ENCODE data around the gene MMP2. TPM values are rescaled to one million over a fixed set of nuclear protein-coding genes. Genes with fewer than 3 reads are reported as not detected.

MMP2 gene
- total RNA-seq, 1 experiment from 2014 or later, result 0.91 TPM

- peaks cover 24% of the 10 kb centered on the region for H3K4me1 ChIP-seq
- H3K4me3 Mint-ChIP-seq (ENCODE audit: unreplicated experiment), result no peak overlapping the region
- peaks cover 28% of the 10 kb centered on the region for H3K4me1 Mint-ChIP-seq (ENCODE audit: low read depth, unreplicated experiment)
- CTCF ChIA-PET, result no interaction called here
- H3K36me3 ChIP-seq (ENCODE audit: control insufficient read depth, insufficient read depth, low read length), result no peaks in the 10 kb centered on the region
- no peaks in the 10 kb centered on the region for H3K27me3 ChIP-seq (replicated peaks; ENCODE audit: control insufficient read depth, insufficient read depth, low read length)
- no peak for DNase-seq
- no TSS peak for BruUV-seq (replicated peaks)
- H3K4me3 ChIP-seq (ENCODE audit: low read depth, low read length), result no peak overlapping the region
- no peaks in the 10 kb centered on the region for H3K36me3 Mint-ChIP-seq (ENCODE audit: insufficient read depth, unreplicated experiment)
- H3K27me3 Mint-ChIP-seq (ENCODE audit: insufficient read depth, unreplicated experiment), result no peaks in the 10 kb centered on the region
- H3K9me3 ChIP-seq, result no peaks in the 10 kb centered on the region
- POLR2A ChIA-PET, result no interaction called here
- no peaks in the 10 kb centered on the region for H3K9me3 Mint-ChIP-seq (ENCODE audit: unreplicated experiment)
- TF ChIP-seq CTCF (IDR thresholded peaks at IDR 0.05; ENCODE audit: insufficient read depth in 1 of 2, low read depth in 1 of 2, low read length in 1 of 2, severe bottlenecking in 1 of 2, unreplicated experiment in 1 of 2), result no peak
- intact Hi-C loops (cut with micrococcal nuclease; ENCODE audit: unreplicated experiment), result no loop called here
- H3K27ac Mint-ChIP-seq (ENCODE audit: unreplicated experiment), result no peak overlapping the region
Measured at GRCh38 chr16:55437625-55438024, 41.4 kb upstream of the MMP2 start.

- Mint-ChIP-seq H3K9me3 (ENCODE audit: unreplicated experiment) (no peaks in the 10 kb centered on the region), H3K27ac (ENCODE audit: unreplicated experiment) (no peak overlapping the region), H3K27me3 (ENCODE audit: insufficient read depth, unreplicated experiment) (no peaks in the 10 kb centered on the region), H3K4me3 (ENCODE audit: unreplicated experiment) (no peak overlapping the region), H3K4me1 (ENCODE audit: low read depth, unreplicated experiment) (peaks cover 21% of the 10 kb centered on the region), H3K36me3 (ENCODE audit: insufficient read depth, unreplicated experiment) (no peaks in the 10 kb centered on the region)
- Histone ChIP-seq H3K9me3 (no peaks in the 10 kb centered on the region), H3K27me3 (replicated peaks; ENCODE audit: control insufficient read depth, insufficient read depth, low read length) (no peaks in the 10 kb centered on the region), H3K36me3 (ENCODE audit: control insufficient read depth, insufficient read depth, low read length) (no peaks in the 10 kb centered on the region), H3K4me1 (peaks cover 18% of the 10 kb centered on the region), H3K4me3 (ENCODE audit: low read depth, low read length) (no peak overlapping the region)
- DNase-seq, result no peak
- no peak for TF ChIP-seq CTCF (IDR thresholded peaks at IDR 0.05; ENCODE audit: insufficient read depth in 1 of 2, low read depth in 1 of 2, low read length in 1 of 2, severe bottlenecking in 1 of 2, unreplicated experiment in 1 of 2)
- CTCF ChIA-PET, result no interaction called here
- no TSS peak for BruUV-seq (replicated peaks)
- POLR2A ChIA-PET, result no interaction called here
- intact Hi-C loops (cut with micrococcal nuclease; ENCODE audit: unreplicated experiment), result no loop called here
Measured at GRCh38 chr16:55438281-55438680, 40.7 kb upstream of the MMP2 start.

- no peak overlapping the region for H3K4me3 Mint-ChIP-seq (ENCODE audit: unreplicated experiment)
- CTCF ChIA-PET, result no interaction called here
Measured at GRCh38 chr16:55439101-55439690, 39.8 kb upstream of the MMP2 start.

More at GRCh38 chr16:55439101-55439690, 39.8 kb upstream of the MMP2 start:
- Mint-ChIP-seq H3K9me3 (ENCODE audit: unreplicated experiment) (no peaks in the 10 kb centered on the region), H3K36me3 (ENCODE audit: insufficient read depth, unreplicated experiment) (no peaks in the 10 kb centered on the region), H3K27me3 (ENCODE audit: insufficient read depth, unreplicated experiment) (no peaks in the 10 kb centered on the region), H3K4me1 (ENCODE audit: low read depth, unreplicated experiment) (peaks cover 14% of the 10 kb centered on the region), H3K27ac (ENCODE audit: unreplicated experiment) (no peak overlapping the region)
- Histone ChIP-seq H3K27me3 (replicated peaks; ENCODE audit: control insufficient read depth, insufficient read depth, low read length) (no peaks in the 10 kb centered on the region), H3K4me3 (ENCODE audit: low read depth, low read length) (no peak overlapping the region), H3K9me3 (no peaks in the 10 kb centered on the region), H3K36me3 (ENCODE audit: control insufficient read depth, insufficient read depth, low read length) (no peaks in the 10 kb centered on the region), H3K4me1 (peaks cover 10% of the 10 kb centered on the region)
- TF ChIP-seq CTCF (IDR thresholded peaks at IDR 0.05; ENCODE audit: insufficient read depth in 1 of 2, low read depth in 1 of 2, low read length in 1 of 2, severe bottlenecking in 1 of 2, unreplicated experiment in 1 of 2), result no peak
- POLR2A ChIA-PET, result no interaction called here
- no TSS peak for BruUV-seq (replicated peaks)
- no peak for DNase-seq
- intact Hi-C loops (cut with micrococcal nuclease; ENCODE audit: unreplicated experiment), result no loop called here
